OCI-LY7 (cell line): Measurements from ENCODE around the gene ACP7. TPM values are rescaled to one million over a fixed set of nuclear protein-coding genes. Genes with fewer than 3 reads are reported as not detected.

Experiments
- BruUV-seq: library from RNA; stranded (reverse); fragments of 400-500 nt; replicated peaks from 2 replicates; lab custom pipeline; 2021; lab: Mats Ljungman, UMichigan
- CTCF ChIA-PET: fragments of 300-600 bp; sonication (Branson Sonifier 250); formaldehyde crosslinking; loops from one replicate; lab custom pipeline; 2022; ENCODE audit warnings: antibody characterized with exemption; ENCODE audit not compliant: unreplicated experiment; lab: Charles Lee
- POLR2A ChIA-PET: fragments of 300-600 bp; sonication (Branson Sonifier 250); formaldehyde crosslinking; loops from one replicate; lab custom pipeline; 2022; ENCODE audit warnings: antibody characterized with exemption; lab: Charles Lee
- DNase-seq: peaks from one replicate; pipeline ENCODE4 v3.0.0-alpha.2; 2015; ENCODE audit warnings: low spot score
- H2AFZ ChIP-seq: fragments of 200-600 bp; sonication (generic), shearing (Covaris generic); 2 replicates; pipeline ENCODE4 v1.6.1; 2014; ENCODE audit warnings: mild to moderate bottlenecking, antibody characterized with exemption, low read length, moderate library complexity
- H3K27ac ChIP-seq: fragments of 200-600 bp; sonication (generic); 2 replicates; pipeline ENCODE4 v1.5.1; 2014; ENCODE audit warnings: mixed run types, low read depth, mild to moderate bottlenecking, moderate library complexity, low read length, inconsistent platforms; ENCODE audit not compliant: poor library complexity, severe bottlenecking
- H3K36me3 ChIP-seq: fragments of 200-600 bp; sonication (generic); 2 replicates; pipeline ENCODE4 v1.6.1; 2014; ENCODE audit warnings: mild to moderate bottlenecking, antibody characterized with exemption, low read length, moderate library complexity, mixed read lengths; ENCODE audit not compliant: insufficient read depth
- H3K4me1 ChIP-seq: fragments of 200-600 bp; sonication (generic); 2 replicates; pipeline ENCODE4 v1.5.1; 2014; ENCODE audit warnings: mild to moderate bottlenecking, low read length; ENCODE audit not compliant: insufficient read depth, poor library complexity, severe bottlenecking
- H3K4me2 ChIP-seq: fragments of 200-600 bp; sonication (generic); 2 replicates; pipeline ENCODE4 v1.6.1; 2014; ENCODE audit warnings: mild to moderate bottlenecking, low read length
- H3K4me3 ChIP-seq: fragments of 200-600 bp; sonication (generic); 2 replicates; pipeline ENCODE4 v1.5.1; 2014; ENCODE audit warnings: mild to moderate bottlenecking, low read depth, low read length; ENCODE audit not compliant: poor library complexity, severe bottlenecking
- H3K79me2 ChIP-seq: fragments of 200-600 bp; sonication (generic); 2 replicates; pipeline ENCODE4 v1.6.1; 2016; ENCODE audit warnings: low read depth, mild to moderate bottlenecking, low read length, moderate library complexity, mixed read lengths; ENCODE audit not compliant: insufficient read depth
- H3K9me2 ChIP-seq: fragments of 200-600 bp; sonication (generic); 2 replicates; pipeline ENCODE4 v1.6.1; 2016; ENCODE audit warnings: mild to moderate bottlenecking, low read length, mixed read lengths; ENCODE audit not compliant: insufficient read depth
- H3K9me3 ChIP-seq: fragments of 200-600 bp; sonication (generic); 2 replicates; pipeline ENCODE4 v1.6.1; 2014; ENCODE audit warnings: mild to moderate bottlenecking, mixed run types, low read length, mixed read lengths
- H4K20me1 ChIP-seq: fragments of 200-600 bp; sonication (generic); 2 replicates; pipeline ENCODE4 v1.6.1; 2014; ENCODE audit warnings: mild to moderate bottlenecking, antibody characterized with exemption, low read length, moderate library complexity, mixed read lengths; ENCODE audit not compliant: insufficient read depth
- EZH2phosphoT487 ChIP-seq: fragments of 200-600 bp; sonication (generic); IDR thresholded peaks from 2 replicates; pipeline ENCODE4 v1.6.1; 2018; ENCODE audit warnings: low read depth, borderline replicate concordance, mild to moderate bottlenecking, mixed run types, antibody characterized with exemption, low read length, moderate library complexity, mixed read lengths
- intact Hi-C: fragments of 100-400 bp; cut with micrococcal nuclease; formaldehyde crosslinking; loops from one replicate; pipeline ENCODE4 v1.10.0; 2022; ENCODE audit not compliant: unreplicated experiment
- total RNA-seq, 2 experiments: library from RNA; depleted of rRNA in 1 of 2; stranded (reverse); fragments of >200 nt in 1 of 2; shearing (Covaris generic) in 1 of 2; gene quantifications; 2 replicates each; pipeline ENCODE4 v1.2.3, GENCODE V29; 2014 to 2022
- TF ChIP-seq, protein P1 (sequence below): fragments of 200-600 bp; sonication (generic); conservative IDR thresholded peaks from 2 replicates; pipeline ENCODE4 v1.5.1; 2014; ENCODE audit warnings: mild to moderate bottlenecking, antibody characterized with exemption, low read length, moderate library complexity, mixed read lengths

The ACP7 gene
- total RNA-seq, 2 experiments from 2014 or later: not detected

DNA sequence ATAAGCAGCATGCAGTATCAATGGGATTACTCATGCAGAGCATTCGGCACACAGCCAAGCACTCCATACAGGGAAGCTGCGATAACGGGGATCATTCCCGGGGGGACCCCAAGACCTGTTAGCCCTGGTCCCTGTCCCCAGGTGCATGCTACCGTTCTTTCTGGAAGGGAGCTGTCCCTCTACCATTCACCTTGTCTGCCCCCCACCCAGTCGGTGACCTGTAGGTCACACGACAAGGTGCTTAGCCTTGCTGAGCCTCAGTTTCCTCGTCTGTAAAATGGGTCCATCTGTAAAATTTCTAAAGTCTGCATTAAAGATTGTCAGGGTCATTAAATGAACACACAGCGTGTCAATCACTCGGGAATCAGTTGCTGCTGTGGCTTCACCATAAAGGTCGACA, 6.8 kb upstream of the ACP7 start:
- H3K9me2 ChIP-seq: no peaks in the 10 kb centered on the region
- H4K20me1 ChIP-seq: no peaks in the 10 kb centered on the region
- H3K4me1 ChIP-seq: no peaks in the 10 kb centered on the region
- no peak for DNase-seq
- H3K4me3 ChIP-seq: no peak overlapping the region
- no peak overlapping the region for H3K27ac ChIP-seq
- no peak overlapping the region for H3K4me2 ChIP-seq
- no peak overlapping the region for H2AFZ ChIP-seq
- TF ChIP-seq, protein P1, sequence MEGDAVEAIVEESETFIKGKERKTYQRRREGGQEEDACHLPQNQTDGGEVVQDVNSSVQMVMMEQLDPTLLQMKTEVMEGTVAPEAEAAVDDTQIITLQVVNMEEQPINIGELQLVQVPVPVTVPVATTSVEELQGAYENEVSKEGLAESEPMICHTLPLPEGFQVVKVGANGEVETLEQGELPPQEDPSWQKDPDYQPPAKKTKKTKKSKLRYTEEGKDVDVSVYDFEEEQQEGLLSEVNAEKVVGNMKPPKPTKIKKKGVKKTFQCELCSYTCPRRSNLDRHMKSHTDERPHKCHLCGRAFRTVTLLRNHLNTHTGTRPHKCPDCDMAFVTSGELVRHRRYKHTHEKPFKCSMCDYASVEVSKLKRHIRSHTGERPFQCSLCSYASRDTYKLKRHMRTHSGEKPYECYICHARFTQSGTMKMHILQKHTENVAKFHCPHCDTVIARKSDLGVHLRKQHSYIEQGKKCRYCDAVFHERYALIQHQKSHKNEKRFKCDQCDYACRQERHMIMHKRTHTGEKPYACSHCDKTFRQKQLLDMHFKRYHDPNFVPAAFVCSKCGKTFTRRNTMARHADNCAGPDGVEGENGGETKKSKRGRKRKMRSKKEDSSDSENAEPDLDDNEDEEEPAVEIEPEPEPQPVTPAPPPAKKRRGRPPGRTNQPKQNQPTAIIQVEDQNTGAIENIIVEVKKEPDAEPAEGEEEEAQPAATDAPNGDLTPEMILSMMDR: no peak
- TF ChIP-seq EZH2phosphoT487: no peak
- intact Hi-C loops: no loop called here
- no TSS peak for BruUV-seq
- H3K79me2 ChIP-seq: no peaks in the 10 kb centered on the region
- ChIA-PET POLR2A (no interaction called here), CTCF (no interaction called here)
- no peaks in the 10 kb centered on the region for H3K9me3 ChIP-seq
- H3K36me3 ChIP-seq: no peaks in the 10 kb centered on the region

DNA sequence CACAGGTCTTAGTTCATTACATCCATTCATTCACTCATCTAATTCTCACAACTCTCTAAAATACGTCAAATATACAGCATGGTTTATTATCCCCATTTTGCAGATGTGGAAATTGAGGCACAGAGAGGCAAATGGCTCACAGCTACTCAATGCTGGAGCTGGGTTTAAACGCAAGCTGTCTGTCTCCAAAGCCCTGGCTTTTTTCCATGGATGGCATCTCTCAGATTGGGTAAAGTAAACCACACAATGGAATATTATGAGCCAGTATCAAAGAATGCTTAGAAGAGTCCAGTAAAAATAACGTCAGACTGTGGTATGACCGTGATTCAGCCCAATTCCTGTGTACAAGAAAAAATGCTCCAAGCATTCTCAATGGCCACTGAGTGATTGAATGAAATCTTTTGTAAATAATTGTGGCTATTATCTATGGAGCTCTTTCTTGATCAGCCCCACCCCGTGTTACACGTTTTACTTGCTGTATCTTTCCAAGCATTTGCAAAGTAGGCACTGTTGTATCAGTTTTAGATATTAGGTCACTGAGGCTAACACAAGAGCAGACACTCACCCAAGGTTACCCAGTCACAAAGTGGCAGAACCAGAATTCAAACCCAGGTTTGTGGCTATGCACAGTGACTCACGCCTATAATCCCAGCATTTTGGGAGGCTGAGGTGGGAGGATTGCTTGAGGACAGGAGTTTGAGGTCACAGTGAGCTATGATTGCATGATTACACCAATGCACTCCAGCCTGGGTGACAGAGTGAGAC, 5.5 kb upstream of the ACP7 start:
- no peak overlapping the region for H3K4me3 ChIP-seq
- POLR2A ChIA-PET: interaction anchor here (0.6 kb wide), 1 partner anchor 129 kb away, joined by 4 read pairs; no protein-coding TSS in a partner anchor
- H3K9me3 ChIP-seq: no peaks in the 10 kb centered on the region
- H3K9me2 ChIP-seq: no peaks in the 10 kb centered on the region
- no peaks in the 10 kb centered on the region for H3K79me2 ChIP-seq
- BruUV-seq: no TSS peak
- no peaks in the 10 kb centered on the region for H3K36me3 ChIP-seq
- H4K20me1 ChIP-seq: no peaks in the 10 kb centered on the region
- TF ChIP-seq EZH2phosphoT487: no peak
- TF ChIP-seq, protein P1: no peak
- no peak overlapping the region for H3K27ac ChIP-seq
- no peak for DNase-seq
- CTCF ChIA-PET: no interaction called here
- no peak overlapping the region for H2AFZ ChIP-seq
- intact Hi-C loops: no loop called here
- H3K4me1 ChIP-seq: no peaks in the 10 kb centered on the region
- H3K4me2 ChIP-seq: no peak overlapping the region

DNA sequence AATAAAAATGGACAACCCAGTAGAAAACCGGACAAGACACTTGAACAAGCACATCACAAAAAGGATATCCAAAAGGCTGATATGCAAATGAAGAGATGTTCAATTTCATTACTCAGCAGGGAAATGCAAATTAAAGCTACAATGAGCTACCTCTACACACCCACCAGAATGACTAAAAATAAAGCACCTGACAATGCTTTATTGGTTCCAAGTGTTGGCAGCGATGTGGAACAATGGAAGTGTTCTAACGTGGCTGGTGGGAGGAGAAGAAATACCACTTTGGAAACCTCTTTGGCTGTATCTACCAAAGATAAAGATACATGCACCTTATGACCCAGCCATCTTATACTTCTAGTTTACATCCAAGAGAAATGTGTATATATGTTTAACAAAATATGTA, 3.7 kb upstream of the ACP7 start:
- Histone ChIP-seq H4K20me1 (no peaks in the 10 kb centered on the region), H2AFZ (no peak overlapping the region), H3K9me2 (no peaks in the 10 kb centered on the region), H3K4me3 (no peak overlapping the region), H3K79me2 (no peaks in the 10 kb centered on the region), H3K27ac (no peak overlapping the region), H3K9me3 (no peaks in the 10 kb centered on the region), H3K36me3 (no peaks in the 10 kb centered on the region), H3K4me2 (no peak overlapping the region), H3K4me1 (no peaks in the 10 kb centered on the region)
- BruUV-seq: no TSS peak
- TF ChIP-seq EZH2phosphoT487: no peak
- TF ChIP-seq, protein P1: no peak
- CTCF ChIA-PET: no interaction called here
- intact Hi-C loops: no loop called here
- POLR2A ChIA-PET: no interaction called here
- no peak for DNase-seq
